HepG2 (cell line): Measurements from ENCODE around the gene CCDC77. TPM values are rescaled to one million over a fixed set of nuclear protein-coding genes. Genes with fewer than 3 reads are reported as not detected.

Experiments used
- ATAC-seq: fragments of 200-7000 bp; cut with Tn5 transposase; 3 replicates; pipeline ENCODE4 v1.9.1; 2020; ENCODE audit warnings: mild to moderate bottlenecking, moderate library complexity
- BruUV-seq: library from RNA; stranded (reverse); fragments of 400-500 nt; replicated peaks from 2 replicates; lab custom pipeline; 2021; lab: Mats Ljungman, UMichigan
- CTCF ChIA-PET: fragments of 300-600 bp; formaldehyde crosslinking; extraction: SDS; loops from one replicate; lab custom pipeline; 2021; ENCODE audit warnings: low total read pairs, inconsistent platforms, low intra/inter-chr PET ratio; lab: Yijun Ruan, JAX
- POLR2A ChIA-PET: fragments of 350-600 bp; sonication (Branson Sonifier 250); formaldehyde crosslinking; loops from one replicate; lab custom pipeline; 2020; ENCODE audit warnings: antibody characterized with exemption, inconsistent platforms; lab: Yijun Ruan, JAX
- DNase-seq: peaks from one replicate; pipeline ENCODE4 v3.0.0-alpha.2; 2015; ENCODE audit warnings: low spot score
- FAIRE-seq: peaks from 3 replicates; lab custom pipeline; 2011; peaks lifted over from hg19 to GRCh38; lab: Jason Lieb, UNC
- H2AFZ ChIP-seq: one replicate; pipeline ENCODE4 v1.6.1; 2011; ENCODE audit warnings: low read length, inconsistent platforms
- H3K27ac ChIP-seq: fragments of 300-600 bp; 3 replicates; pipeline ENCODE4 v1.8.0; 2011; ENCODE audit warnings: mixed run types, mild to moderate bottlenecking, mixed read lengths, low read length, inconsistent platforms; ENCODE audit not compliant: insufficient read depth; ENCODE audit errors: extremely low read length
- H3K27me3 ChIP-seq, 2 experiments: fragments of 200-600 bp in 1 of 2; 2 replicates in 1 of 2; 3 replicates in 1 of 2; pipeline versions ENCODE4 v1.6.0 to v1.8.0; 2011; ENCODE audit warnings: low read length in 2 of 2, mild to moderate bottlenecking in 2 of 2, moderate library complexity in 2 of 2, inconsistent platforms in 1 of 2; ENCODE audit not compliant: insufficient read depth in 2 of 2, control insufficient read depth in 1 of 2
- H3K36me3 ChIP-seq, 2 experiments: fragments of 200-600 bp in 1 of 2; replicated peaks in 1 of 2; 2 replicates in 1 of 2; 3 replicates in 1 of 2; pipeline versions ENCODE4 v1.5.1 to v1.8.0; 2011; ENCODE audit warnings: low read length in 2 of 2, inconsistent platforms in 1 of 2; ENCODE audit not compliant: insufficient read depth in 2 of 2, control insufficient read depth in 1 of 2
- H3K4me1 ChIP-seq: 2 replicates; pipeline ENCODE4 v1.5.1; 2012; ENCODE audit warnings: low read length, inconsistent platforms; ENCODE audit not compliant: insufficient read depth
- H3K4me2 ChIP-seq: 2 replicates; pipeline ENCODE4 v1.6.0; 2011; ENCODE audit warnings: low read depth, low read length, inconsistent platforms
- H3K4me3 ChIP-seq, 3 experiments: fragments of 200-600 bp in 1 of 3; sonication (generic), shearing (Covaris generic) in 1 of 3; replicated peaks in 1 of 3; 2 replicates each; pipeline ENCODE4 v1.5.1; 2011 to 2016; ENCODE audit warnings: low read length in 3 of 3, inconsistent platforms in 2 of 3, low read depth in 2 of 3, mild to moderate bottlenecking in 2 of 3, control low read depth in 1 of 3, mixed read lengths in 1 of 3; ENCODE audit not compliant: insufficient read depth in 1 of 3
- H3K79me2 ChIP-seq: one replicate; pipeline ENCODE4 v1.6.1; 2011; ENCODE audit warnings: low read length, inconsistent platforms; ENCODE audit not compliant: insufficient read depth
- H3K9ac ChIP-seq: 2 replicates; pipeline ENCODE4 v1.6.0; 2011; ENCODE audit warnings: mild to moderate bottlenecking, low read depth, low read length, inconsistent platforms; ENCODE audit not compliant: insufficient read depth
- H3K9me3 ChIP-seq: 2 replicates; pipeline ENCODE4 v1.5.1; 2012; ENCODE audit warnings: mild to moderate bottlenecking, low read length
- H4K20me1 ChIP-seq: 2 replicates; pipeline ENCODE4 v1.6.0; 2011; ENCODE audit warnings: inconsistent platforms, mild to moderate bottlenecking, low read length, moderate library complexity; ENCODE audit not compliant: insufficient read depth
- ADNP ChIP-seq: sonication (generic); formaldehyde crosslinking; IDR thresholded peaks from 2 replicates; pipeline ENCODE4 v1.4.0; 2020; ENCODE audit warnings: missing genetic modification reagents
- AGO2 ChIP-seq: fragments of 200-400 bp; formaldehyde crosslinking; optimal IDR thresholded peaks from 2 replicates; pipeline ENCODE3; 2017; ENCODE audit warnings: mild to moderate bottlenecking, low read depth, low read length, moderate library complexity
- DMTF1 ChIP-seq: sonication (generic); formaldehyde crosslinking; IDR thresholded peaks from 2 replicates; pipeline ENCODE4 v1.4.0; 2020; ENCODE audit warnings: mild to moderate bottlenecking, missing genetic modification reagents
- ELF1 ChIP-seq: sonication (generic); formaldehyde crosslinking; IDR thresholded peaks from 2 replicates; pipeline ENCODE4 v1.4.0; 2020; ENCODE audit warnings: missing genetic modification reagents
- GTF2F1 ChIP-seq: fragments of 150-350 bp; IDR thresholded peaks from 2 replicates; pipeline ENCODE4 v1.6.1; 2014; ENCODE audit warnings: low read length
- HINFP ChIP-seq: sonication (generic); formaldehyde crosslinking; IDR thresholded peaks from 2 replicates; pipeline ENCODE4 v1.4.0; 2020; ENCODE audit warnings: low read depth, mild to moderate bottlenecking, missing genetic modification reagents
- JUND ChIP-seq: sonication (generic); formaldehyde crosslinking; IDR thresholded peaks from 2 replicates; pipeline ENCODE4 v1.8.0; 2022; ENCODE audit warnings: mild to moderate bottlenecking, missing genetic modification reagents
- MIXL1 ChIP-seq: IDR thresholded peaks from 2 replicates; pipeline ENCODE4 v1.6.1; 2016
- POLR2AphosphoS2 ChIP-seq: IDR thresholded peaks from 2 replicates; pipeline ENCODE4 v1.6.1; 2011; ENCODE audit warnings: low read depth, low read length, improper control_type of control experiment
- POLR2AphosphoS5 ChIP-seq: IDR thresholded peaks from 2 replicates; pipeline ENCODE4 v1.6.1; 2012; ENCODE audit warnings: low read depth, low read length
- RXRB ChIP-seq: IDR thresholded peaks from 2 replicates; pipeline ENCODE4 v1.6.1; 2016; ENCODE audit warnings: borderline replicate concordance, missing genetic modification reagents, missing compliant biosample characterization
- SRSF9 ChIP-seq: fragments of 200-400 bp; formaldehyde crosslinking; IDR thresholded peaks from 2 replicates; pipeline ENCODE4 v1.6.1; 2018; ENCODE audit warnings: borderline replicate concordance, mild to moderate bottlenecking, low read depth, low read length; ENCODE audit not compliant: insufficient read depth, poor library complexity, severe bottlenecking
- TFAP4 ChIP-seq: sonication (generic); IDR thresholded peaks from 2 replicates; pipeline ENCODE4 v1.6.1; 2016; ENCODE audit warnings: low read depth, borderline replicate concordance
- TOE1 ChIP-seq: sonication (generic); formaldehyde crosslinking; IDR thresholded peaks from 2 replicates; pipeline ENCODE4 v1.4.0; 2020; ENCODE audit warnings: mild to moderate bottlenecking, missing genetic modification reagents
- XRCC5 ChIP-seq: fragments of 200-400 bp; formaldehyde crosslinking; optimal IDR thresholded peaks from 2 replicates; pipeline ENCODE3; 2017; ENCODE audit warnings: mild to moderate bottlenecking, low read length
- ZFP36L1 ChIP-seq: sonication (generic); formaldehyde crosslinking; IDR thresholded peaks from 2 replicates; pipeline ENCODE4 v1.8.0; 2022; ENCODE audit warnings: mild to moderate bottlenecking, missing genetic modification reagents, moderate library complexity
- ZNF143 ChIP-seq: sonication (generic); formaldehyde crosslinking; IDR thresholded peaks from 2 replicates; pipeline ENCODE4 v1.4.0; 2020; ENCODE audit warnings: missing genetic modification reagents
- ZNF24 ChIP-seq: fragments of 450-650 bp; IDR thresholded peaks from 2 replicates; pipeline ENCODE4 v1.6.1; 2017; ENCODE audit warnings: antibody characterized with exemption, mild to moderate bottlenecking
- WGBS: methylation state at CpG from one replicate; pipeline ENCODE4 v1.1.6; 2017; ENCODE audit warnings: low lambda C conversion rate; 5-methylcytosine and 5-hydroxymethylcytosine counted together
- in situ Hi-C: cut with HindIII; loops from 2 replicates; pipeline ENCODE4 v1.10.0; 2017; ENCODE audit warnings: low pct_unique_long_range_greater_than_20kb; ENCODE audit not compliant: extremely low pct_ligation_motif_present
- intact Hi-C: fragments of 100-400 bp; cut with micrococcal nuclease; formaldehyde crosslinking; loops from one replicate; pipeline ENCODE4 v1.10.0; 2022; ENCODE audit not compliant: unreplicated experiment
- polyA plus RNA-seq, 8 experiments: library from polyadenylated mRNA; depleted of rRNA in 3 of 8; stranded (reverse) in 7 of 8; unstranded in 1 of 8; fragments of >200 nt; fragmentation: Illumina TruSeq in 4 of 8; extraction: Trizol in 4 of 8; gene quantifications; 2 replicates each; pipeline versions ENCODE4 v1.2.1 to v1.2.3, GENCODE V29; 2011 to 2016; ENCODE audit warnings: low read depth in 4 of 8, missing spikeins in 1 of 8, mixed read lengths in 1 of 8; ENCODE audit not compliant: insufficient read depth in 1 of 8
- total RNA-seq, 5 experiments: library from RNA; depleted of rRNA; stranded (reverse); fragments of >200 nt; fragmentation: Illumina TruSeq; extraction: Trizol; gene quantifications; 2 replicates each; pipeline ENCODE4 v1.2.3, GENCODE V29; 2016; ENCODE audit warnings: low read depth in 1 of 5

CCDC77 gene
- total and polyA plus RNA-seq, 2 of the 13 experiments (the other 11 are each of a cell fraction or from before 2014, with no cell fraction given): 6.4 to 16.4 TPM

- TF ChIP-seq DMTF1 (CRISPR knock-in tag) (no peak), MIXL1 (CRISPR knock-in tag) (0 out of 2 replicates have a peak, but pooled peaks have one; percentile 12)
- TF ChIP-seq, all 625 proteins: peak for 3
These were observed 565 bp downstream of the CCDC77 start (continued) for GRCh38 chr12:402029-402389.

- Histone ChIP-seq H3K36me3 (peaks cover 13 to 52% of the 10 kb centered on the region in 2 experiments), H3K27ac (no peak overlapping the region), H3K27me3 (no peaks in the 10 kb centered on the region), H3K4me2 (no peak overlapping the region), H3K4me1 (no peaks in the 10 kb centered on the region)
- DNase-seq: no peak
- TF ChIP-seq RXRB (CRISPR knock-in tag) (no peak), ADNP (CRISPR knock-in tag) (no peak), SRSF9 (no peak), JUND (no peak), TFAP4 (no peak), GTF2F1 (no peak), ZNF24 (no peak), HINFP (CRISPR knock-in tag) (no peak), ZFP36L1 (CRISPR knock-in tag) (no peak), POLR2AphosphoS5 (no peak), XRCC5 (no peak), AGO2 (no peak), TOE1 (CRISPR knock-in tag) (no peak), ZNF143 (CRISPR knock-in tag) (no peak), POLR2AphosphoS2 (no peak), ELF1 (CRISPR knock-in tag) (no peak)
- TF ChIP-seq, all 625 proteins: peak for 0
- CTCF ChIA-PET: no interaction called here
- no peak overlapping the region for H3K9ac ChIP-seq
- WGBS: 94% methylated on average over 2 of the region's 2 CpGs
- FAIRE-seq (no peak), ATAC-seq (no peak)
- H3K9me3 ChIP-seq: no peaks in the 10 kb centered on the region
- in situ Hi-C loops (no loop called here), intact Hi-C loops (no loop called here)
- no peaks in the 10 kb centered on the region for H3K79me2 ChIP-seq
- no peak overlapping the region for H3K4me3 ChIP-seq
- H4K20me1 ChIP-seq: no peaks in the 10 kb centered on the region
- H2AFZ ChIP-seq: no peak overlapping the region
- BruUV-seq: no TSS peak
- POLR2A ChIA-PET: no interaction called here
These were observed 13.4 kb downstream of the CCDC77 start for GRCh38 chr12:414859-415258.
